GM18873 (cell line): Measurements from ENCODE around the gene GRP.
"Not testable (repeated sequence)": the region's sequence is repeated elsewhere in the genome, so short reads cannot be mapped to it uniquely, and the experiment has no call there.

Experiments used
- ATAC-seq: cut with Tn5 transposase; IDR thresholded peaks from one replicate; pipeline ENCODE4 v1.9.1; 2021; ENCODE audit warnings: mild to moderate bottlenecking, moderate library complexity, moderate number of reproducible peaks; ENCODE audit not compliant: unreplicated experiment, low FRiP score

The GRP gene

DNA sequence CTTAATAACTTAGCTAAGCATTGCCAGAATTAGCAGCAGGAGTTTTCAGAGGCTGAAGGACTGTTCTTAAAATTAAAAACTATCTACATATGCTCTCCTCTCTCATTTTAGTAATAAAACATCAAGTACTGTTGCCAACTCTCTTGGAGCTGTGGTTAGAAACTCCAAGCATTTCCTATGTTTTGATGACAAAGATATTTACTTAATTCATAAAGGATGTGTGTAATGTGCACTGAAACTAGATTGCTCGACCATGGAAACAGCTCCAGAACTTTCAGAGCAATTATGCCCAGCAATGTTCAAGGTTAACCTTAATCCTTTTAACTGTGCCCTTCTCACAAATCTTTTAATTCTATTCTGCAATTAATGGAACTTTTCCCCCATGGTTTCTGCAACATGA lies 8.4 kb downstream of the GRP start:
- ATAC-seq: no peak

DNA sequence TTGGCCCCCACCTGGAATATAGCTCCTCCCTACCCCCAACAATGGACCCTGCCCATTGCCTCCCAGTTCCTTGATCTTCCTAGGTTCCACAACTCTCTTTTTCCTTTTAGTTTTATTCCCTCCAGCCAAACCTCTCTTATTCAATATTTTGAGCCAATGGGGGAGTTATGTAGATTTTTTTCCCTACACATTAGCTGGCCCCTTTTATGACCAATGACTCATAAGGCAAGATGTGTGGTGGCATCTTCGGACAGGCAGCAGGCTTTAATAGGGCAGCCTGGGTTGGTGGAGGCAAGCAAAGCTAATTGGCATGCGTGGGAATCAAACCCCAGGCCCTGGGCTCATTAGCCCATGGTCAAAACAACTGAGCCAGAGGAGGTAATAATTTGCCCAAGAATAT lies 9.2 kb downstream of the GRP start:
- ATAC-seq: no peak

DNA sequence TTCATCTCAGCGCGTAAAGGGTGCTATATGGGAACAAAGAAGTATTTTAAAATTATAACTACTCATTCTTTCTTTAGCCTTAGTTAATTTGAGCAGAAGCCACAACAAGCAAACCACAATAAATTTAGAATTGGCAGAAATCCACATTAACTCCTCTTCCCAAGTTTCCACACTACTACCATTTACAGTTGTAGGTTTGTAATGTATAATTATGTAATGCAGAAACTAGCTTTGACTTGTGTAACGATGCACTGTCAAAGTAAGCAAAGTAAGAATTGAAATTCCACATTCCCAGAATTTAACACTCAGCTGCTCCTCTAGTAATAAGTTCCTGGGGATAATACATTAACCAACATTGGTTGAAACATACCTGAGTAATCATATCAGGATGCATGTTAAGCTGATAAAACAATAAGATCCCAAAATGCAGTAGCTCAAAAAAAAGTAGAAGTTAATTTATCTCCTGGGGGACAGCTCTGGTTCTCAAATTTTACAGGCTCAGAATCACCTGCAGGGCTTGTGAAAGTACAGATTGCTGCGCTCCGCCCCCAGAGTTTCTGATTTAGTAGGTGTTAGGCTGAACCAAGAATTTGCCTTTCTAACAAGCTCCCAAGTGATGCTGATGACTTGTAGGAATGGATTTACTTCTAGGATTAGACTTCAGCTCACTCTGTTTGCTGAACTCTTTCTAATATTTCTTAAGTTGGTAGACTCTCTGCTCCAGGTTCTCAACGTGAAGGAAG lies 9.9 kb downstream of the GRP start:
- ATAC-seq: no peak

DNA sequence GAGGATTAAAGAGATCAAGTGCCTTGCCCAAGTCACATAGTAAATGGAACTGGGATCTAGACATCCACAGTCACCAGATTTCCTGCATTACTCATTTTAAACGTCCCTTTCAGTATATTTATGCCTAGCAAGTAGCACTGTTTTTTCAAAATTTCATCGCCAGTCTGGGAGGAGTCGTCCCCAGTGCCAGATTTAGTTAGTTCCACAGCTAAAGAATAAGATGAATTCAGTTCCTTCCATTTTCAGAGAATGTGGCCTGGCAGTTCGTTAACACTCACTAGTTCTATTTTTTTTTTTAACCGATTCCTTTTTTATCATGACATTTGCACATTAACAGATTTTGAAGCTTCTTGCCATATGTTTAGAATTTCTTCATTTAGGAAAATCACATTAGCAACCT lies 11.2 kb downstream of the GRP start:
- ATAC-seq: no peak

DNA sequence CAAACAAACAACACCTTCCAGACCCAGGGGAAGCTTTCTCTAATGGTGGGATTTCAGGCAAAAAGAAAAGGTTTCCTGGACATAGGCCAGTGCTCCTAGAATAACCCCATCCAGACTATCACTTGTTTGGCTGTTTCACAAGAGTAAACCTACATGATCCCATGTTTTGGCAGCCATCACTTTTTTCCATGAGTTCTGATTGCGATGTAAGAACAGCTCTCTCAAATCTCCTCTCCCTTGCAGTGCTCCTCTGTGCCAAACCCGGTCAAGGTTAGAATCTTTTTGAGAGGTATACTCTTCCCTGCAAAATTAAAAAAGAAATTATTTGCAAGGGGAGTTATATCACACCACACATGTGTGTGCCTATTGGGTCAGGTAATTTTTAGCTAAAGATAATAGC lies 11.9 kb downstream of the GRP start:
- ATAC-seq: no peak

DNA sequence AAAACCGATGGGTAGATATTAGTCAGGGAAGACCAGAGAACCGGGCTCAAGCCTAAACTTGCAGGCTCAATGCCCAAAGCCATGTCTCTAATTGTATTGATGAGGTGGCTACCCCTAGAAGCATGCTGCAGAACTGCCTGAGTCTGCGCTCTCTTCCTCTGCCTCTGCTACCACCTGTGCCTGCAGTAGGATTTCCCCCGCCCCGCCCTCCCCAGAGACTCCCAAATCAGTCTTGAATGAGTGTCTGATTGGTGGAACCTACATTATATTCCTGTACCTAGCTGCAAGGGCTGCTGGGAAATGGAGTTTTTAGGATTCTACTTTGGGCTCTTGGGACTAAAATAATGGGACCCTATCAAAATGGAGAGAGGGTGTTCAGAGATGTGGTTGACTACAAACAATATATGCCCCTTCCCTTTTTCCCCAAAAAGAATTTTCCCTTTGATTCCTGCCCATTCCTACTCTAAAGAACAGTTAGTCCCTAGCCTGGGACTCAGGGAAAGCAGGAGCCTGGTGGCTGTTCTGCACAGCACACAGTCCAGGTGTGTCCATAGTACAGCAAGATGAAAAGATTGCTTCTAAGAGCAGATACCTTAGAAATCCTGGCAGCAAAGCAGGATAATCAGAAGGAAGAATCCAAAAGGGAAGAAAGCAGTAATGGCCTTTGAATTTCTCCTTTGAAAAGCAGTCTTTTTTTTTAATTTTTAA lies 12.5 kb downstream of the GRP start:
- ATAC-seq: no peak

DNA sequence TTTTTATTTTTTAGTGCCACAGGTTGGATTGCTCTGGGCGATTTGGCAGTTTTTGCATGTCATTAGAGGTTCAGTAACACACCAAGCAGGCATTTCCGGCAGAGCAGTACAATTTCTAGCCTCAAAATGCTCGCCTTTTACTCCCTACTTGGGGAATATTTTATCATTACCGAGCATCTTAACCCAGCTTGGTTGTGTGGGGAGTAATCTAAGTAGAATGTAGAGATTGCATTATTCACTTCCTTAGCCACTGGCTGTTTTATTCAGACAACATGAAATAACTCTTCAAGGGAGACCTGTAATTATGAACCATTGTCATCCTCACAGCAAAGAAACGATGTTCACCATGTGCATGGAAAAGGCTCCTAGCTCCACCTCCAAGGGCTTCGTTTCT lies 13.1 kb downstream of the GRP start:
- no peak for ATAC-seq

DNA sequence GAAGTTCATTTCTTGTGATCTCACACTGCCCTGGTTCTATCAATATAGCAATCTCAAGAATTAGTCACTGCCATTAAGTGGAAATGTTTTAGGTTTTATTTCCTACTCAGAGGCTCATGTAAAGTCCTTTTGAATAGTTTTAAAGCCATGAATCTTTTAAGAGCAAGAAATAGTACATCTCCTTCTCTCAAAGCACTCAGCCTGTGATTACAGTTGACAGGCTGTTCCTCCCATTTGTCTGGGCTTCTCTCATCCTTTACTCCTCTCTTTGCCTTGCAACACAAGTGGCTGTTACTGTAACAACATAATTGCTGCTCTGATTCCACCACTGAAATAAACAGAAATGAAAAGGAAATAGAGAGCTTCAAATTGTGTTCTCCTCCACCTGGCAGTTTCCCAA lies 18.4 kb downstream of the GRP start:
- no peak for ATAC-seq

DNA sequence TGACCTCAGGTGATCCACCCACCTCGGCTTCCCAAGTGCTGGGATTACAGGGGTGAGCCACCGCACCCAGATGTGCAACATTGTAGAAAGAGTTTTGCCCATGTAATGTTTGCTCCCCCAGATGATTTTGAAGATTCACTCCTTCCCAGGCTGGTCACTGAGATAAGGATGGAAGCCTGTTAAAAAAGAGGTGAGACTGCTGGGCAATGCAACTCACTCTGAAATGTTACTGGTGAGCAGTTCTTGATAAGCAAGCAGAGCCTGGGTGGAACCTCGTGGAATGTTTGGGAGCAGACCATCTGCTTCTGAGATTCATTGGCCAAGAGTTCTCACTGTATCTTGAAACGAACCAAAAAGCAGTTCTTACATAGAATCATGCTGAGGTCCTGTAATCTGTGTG lies 19.7 kb downstream of the GRP start:
- no peak for ATAC-seq

DNA sequence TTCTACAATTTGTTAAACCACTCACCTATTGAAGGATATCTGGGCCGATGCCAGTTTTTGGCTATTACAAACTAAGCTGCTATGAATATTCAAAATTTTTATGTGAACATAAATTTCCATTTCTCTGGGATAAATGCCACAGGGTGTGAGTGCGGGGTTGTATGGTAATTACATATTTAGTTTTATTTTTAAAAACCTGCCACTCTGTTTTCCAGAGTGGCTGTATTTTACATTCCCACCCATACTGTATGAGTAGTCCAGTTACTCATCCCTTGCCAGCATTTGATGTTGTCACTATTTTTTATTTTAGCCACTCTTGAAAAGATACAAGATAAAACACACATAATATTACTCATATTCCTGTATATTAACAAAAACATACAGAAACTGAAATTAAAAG lies 22.9 kb downstream of the GRP start:
- ATAC-seq: no peak

DNA sequence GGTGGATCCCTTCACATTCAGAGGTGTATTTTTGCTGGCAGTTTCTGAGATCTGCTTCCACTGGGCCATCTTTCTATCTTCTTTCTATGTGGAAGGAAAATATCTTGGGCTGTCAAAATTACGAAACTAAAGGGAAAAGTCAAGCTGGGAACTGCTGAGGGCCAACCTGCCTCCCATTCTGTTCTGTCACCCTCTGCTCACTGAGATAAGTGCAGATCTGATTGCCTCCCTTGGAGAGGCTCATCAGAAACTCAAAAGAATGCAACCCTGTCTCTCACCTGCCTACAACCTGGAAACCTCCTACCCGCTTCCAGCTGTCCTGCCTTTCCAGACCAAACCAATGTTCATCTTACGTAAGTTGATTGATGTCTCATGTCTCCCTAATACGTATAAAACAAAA lies 26.8 kb downstream of the GRP start:
- no peak for ATAC-seq

DNA sequence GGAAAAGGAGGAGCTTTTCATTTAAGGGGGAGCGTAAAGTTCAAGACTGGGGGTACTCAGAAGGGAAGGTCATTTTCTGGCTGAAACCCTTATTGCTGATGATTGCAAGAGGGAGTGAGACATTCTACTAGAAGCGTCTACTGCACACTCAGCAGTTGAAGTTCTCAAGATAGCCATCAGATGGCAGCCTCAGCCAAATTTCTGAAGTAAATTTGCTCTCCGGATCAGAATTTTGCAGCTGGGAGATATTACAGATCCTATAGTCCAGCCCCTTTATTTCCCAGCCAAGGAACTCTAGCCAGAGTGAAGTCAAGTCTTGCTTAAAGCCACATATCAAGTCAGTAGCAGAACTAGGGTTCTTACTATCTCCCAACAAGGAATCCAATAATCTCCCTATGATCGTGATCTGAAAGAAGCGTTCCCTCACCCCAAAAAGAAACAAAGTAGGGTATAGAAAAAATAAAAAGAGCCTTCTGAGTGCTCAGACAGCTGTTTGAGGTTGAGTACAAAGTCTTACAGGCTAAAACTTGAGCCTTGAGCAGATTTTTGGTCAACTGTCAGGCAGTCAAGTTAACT lies 29.3 kb downstream of the GRP start:
- no peak for ATAC-seq

DNA sequence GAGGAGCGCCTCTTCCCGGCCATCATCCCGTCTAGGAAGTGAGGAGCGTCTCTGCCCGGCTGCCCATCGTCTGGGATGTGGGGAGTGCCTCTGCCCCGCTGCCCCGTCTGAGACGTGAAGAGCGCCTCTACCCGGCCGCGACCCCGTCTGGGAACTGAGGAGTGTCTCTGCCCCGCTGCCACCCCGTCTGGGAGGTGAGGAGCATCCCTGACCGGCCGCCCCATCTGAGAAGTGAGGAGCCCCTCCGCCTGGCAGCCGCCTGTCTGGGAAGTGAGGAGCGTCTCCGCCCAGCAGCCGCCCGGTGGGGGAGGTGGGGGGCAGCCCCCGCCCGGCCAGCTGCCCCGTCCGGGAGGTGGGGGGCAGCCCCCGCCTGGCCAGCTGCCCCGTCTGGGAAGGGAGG lies 35.5 kb downstream of the GRP start:
- not testable (repeated sequence) for ATAC-seq

DNA sequence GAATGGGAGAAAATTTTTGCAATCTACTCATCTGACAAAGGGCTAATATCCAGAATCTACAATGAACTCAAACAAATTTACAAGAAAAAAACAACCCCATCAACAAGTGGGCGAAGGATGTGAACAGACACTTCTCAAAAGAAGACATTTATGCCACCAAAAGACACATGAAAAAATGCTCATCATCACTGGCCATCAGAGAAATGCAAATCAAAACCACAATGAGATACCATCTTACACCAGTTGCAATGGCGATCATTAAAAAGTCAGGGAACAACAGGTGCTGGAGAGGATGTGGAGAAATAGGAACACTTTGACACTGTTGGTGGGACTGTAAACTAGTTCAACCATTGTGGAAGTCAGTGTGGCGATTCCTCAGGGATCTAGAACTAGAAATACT lies 41.9 kb downstream of the GRP start:
- not testable (repeated sequence) for ATAC-seq

DNA sequence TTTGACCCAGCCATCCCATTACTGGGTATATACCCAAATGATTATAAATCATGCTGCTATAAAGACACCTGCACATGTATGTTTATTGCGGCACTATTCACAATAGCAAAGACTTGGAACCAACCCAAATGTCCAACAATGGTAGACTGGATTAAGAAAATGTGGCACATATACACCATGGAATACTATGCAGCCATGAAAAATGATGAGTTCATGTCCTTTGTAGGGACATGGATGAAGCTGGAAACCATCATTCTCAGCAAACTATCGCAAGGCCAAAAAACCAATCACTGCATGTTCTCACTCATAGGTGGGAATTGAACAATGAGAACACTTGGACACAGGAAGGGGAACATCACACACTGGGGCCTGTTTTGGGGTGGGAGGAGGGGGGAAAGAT lies 42.3 kb downstream of the GRP start:
- ATAC-seq: not testable (repeated sequence)

DNA sequence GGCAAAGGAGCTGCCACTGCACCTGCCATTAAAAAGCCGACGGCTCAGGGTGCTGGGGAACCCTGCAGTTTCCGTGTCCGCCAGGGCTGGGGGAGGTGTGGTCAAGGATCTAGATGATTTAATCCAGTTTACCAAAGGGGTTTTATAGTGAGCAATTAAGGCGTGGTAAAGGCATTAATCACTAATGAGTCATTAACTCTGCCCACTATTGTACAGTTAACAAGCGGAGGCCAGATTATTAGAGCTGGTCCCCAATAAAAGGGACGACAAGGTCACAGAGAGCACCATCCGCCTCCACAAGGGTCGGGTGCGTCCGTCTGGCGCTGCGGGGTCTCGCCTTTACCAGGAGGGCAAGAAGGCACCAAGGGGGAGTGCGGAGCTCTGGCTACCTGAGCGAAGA lies 43.7 kb downstream of the GRP start:
- no peak for ATAC-seq

DNA sequence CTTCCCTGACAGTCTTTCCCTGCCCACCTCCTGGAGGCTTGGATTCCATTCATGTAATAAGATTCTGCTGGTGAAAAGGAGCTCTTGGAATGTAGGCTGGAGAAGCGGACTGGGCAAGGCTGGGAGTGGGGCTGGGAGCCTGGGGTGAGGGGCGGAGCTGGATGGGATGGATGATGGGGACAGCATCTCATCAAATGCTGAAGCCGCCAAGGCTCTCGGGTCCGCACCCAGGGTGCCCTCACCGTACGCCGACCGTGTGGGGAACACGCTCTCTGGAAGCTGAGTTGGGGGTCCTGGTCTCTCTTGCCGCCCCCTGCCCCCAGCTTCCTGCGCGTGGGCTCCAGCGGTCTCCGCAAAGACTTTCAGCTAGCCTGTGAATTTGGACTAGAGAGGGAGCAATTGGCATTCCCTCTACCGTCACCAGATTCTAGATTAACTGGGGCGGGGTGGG lies 44.2 kb downstream of the GRP start:
- ATAC-seq: no peak

DNA sequence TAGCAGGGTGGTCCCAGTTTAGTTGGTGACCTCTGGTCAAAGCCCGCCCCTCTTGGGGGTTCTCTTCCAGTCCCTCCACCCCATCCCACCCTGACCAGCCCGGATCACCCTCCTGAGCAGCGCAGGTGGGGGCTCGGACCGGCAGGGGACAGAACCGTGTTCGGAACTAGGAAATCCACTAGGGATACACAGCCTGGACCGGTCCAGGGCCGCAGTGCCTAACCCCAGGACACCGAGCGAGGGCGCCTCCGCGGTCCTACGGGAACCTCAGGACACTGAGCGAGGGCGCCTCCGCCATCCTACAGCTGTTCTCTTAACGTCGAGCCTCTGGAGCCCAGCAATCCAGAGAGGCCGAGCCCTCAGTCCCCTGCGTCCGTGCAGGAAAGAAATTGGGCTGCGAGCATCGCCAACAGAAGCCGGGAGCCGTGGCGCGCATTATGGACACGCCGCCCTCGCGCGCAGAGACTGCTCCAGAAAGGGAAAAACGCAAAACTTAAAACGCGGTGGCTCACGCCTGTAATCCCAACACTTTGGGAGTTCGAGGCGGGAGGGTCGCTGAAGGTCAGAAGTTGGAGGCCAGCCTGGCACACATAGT lies 44.8 kb downstream of the GRP start:
- ATAC-seq: no peak

DNA sequence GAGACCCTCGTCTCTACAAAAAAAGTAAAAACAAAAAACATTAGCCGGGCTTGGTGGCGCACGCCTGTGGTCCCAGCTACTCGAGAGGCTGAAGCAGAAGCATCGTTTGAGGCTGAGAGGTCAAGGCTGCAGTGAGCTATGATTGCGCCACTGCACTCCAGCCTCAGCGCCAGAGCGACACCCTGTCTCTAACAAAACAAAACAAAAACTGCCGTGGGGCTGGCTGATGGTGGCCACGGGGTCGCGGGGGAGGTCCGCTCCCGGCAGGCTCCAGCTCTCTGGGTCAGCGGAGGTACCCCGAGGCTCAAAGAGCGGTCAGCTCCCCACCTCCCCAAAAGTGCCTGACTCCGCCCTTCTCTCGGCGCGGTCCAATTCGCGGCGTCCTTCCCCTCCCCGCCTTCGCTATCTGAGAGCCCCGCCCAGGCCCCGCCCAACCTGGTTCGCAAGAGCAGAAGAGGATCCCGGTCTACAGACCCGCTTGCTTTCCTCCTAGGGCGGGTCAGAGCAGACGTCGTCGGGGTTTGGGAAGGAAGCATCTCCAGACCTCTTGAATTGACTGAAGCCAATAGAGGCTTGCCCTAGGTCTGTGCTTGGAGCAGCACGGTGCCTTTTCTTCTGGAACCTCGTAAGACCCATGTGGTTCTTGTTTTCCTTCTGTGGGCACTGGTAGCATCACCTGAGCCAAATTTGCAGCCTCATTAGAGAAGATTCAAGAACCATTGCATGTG lies 45.5 kb downstream of the GRP start:
- ATAC-seq: no peak

DNA sequence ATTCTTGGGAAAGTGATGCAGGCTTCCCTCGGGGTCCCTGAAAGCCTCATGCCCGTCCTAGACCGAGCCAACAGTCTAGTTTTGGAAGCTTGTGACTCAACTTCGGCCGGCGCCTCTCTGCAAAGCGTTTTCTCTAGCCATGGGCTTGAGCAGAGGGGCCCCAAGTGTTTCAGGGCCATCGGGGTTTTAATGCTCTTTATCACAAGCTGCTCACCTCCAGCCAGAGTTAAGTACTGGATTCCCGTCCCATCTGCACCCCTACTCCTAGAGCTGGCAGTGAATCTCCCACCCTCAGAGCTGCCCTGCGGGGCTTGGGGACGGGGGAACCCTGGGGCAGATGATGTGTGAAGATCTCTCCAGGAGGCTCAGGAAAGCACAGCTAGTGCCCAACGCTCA lies 46.0 kb downstream of the GRP start:
- ATAC-seq: no peak

DNA sequence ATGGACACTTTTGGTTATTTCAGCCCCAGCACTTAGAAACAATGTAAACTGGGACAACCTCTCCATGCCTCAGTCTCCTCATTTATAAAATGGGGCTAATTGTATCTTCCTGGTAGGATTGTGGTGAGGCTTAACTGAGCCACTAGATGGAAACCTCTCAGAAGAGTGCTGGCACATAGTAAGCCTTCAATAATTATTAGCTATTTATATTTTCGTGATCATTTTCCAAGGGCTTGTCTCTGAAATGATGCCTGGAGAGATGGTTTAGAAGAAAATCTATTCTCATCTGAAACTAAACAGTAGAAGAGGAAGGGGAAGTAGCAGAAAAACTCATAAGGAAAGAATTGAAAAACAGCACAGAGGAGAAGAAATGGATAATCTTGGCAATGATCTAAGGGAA lies 46.5 kb downstream of the GRP start:
- ATAC-seq: no peak
